Right lobe of liver (tissue), 4 donors: ENCODE results near the gene UBL3.

ENCODE experiments used
- POLR2A ChIP-seq: fragments of 450-650 bp; IDR thresholded peaks from one replicate; pipeline ENCODE4 v1.6.1; 2017; ENCODE audit warnings: antibody characterized with exemption, mild to moderate bottlenecking
- TF ChIP-seq, protein P1 (sequence below), 4 donors: fragments of 200-600 bp in 3 of 4; fragments of 450-650 bp in 1 of 4; IDR thresholded peaks; one replicate each; pipeline versions ENCODE4 v1.5.1 to v1.8.0; 2016 to 2022; ENCODE audit warnings: antibody characterized with exemption in 4 of 4, mild to moderate bottlenecking in 2 of 4
- donor health status: DM: no; HTN: no; CAD: no.
- donor health status: DM: no; HTN: no; CAD: no.
- donor health status: DM: no; HTN: yes; CAD: no.

DNA sequence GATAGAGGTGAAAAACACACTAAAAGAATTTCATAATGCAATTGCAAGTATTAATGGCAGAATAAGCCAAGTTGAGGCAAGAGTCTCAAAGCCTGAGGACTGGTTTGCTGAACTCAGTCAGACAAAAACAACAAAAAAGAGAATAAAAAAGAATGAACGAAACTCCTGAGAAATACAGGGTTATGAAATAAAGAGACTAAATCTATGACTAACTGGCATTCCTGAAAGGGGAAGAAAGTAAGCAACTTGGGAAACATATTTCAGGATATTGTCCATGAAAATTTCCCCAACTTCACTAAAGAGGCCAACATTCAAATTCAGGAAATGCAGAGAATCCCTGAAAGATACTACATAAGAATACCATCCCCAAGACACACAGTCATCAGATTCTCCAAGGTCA is 47.8 kb downstream of the UBL3 start:
- TF ChIP-seq, protein P1, sequence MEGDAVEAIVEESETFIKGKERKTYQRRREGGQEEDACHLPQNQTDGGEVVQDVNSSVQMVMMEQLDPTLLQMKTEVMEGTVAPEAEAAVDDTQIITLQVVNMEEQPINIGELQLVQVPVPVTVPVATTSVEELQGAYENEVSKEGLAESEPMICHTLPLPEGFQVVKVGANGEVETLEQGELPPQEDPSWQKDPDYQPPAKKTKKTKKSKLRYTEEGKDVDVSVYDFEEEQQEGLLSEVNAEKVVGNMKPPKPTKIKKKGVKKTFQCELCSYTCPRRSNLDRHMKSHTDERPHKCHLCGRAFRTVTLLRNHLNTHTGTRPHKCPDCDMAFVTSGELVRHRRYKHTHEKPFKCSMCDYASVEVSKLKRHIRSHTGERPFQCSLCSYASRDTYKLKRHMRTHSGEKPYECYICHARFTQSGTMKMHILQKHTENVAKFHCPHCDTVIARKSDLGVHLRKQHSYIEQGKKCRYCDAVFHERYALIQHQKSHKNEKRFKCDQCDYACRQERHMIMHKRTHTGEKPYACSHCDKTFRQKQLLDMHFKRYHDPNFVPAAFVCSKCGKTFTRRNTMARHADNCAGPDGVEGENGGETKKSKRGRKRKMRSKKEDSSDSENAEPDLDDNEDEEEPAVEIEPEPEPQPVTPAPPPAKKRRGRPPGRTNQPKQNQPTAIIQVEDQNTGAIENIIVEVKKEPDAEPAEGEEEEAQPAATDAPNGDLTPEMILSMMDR (IDR thresholded peaks at IDR 0.05), result no peak
- TF ChIP-seq POLR2A, result no peak
